BLaER1 treated with 17β-estradiol and CSF1 and Interleukin-3, amounts not matched to agents 10 nM and 100 nM (cell line): Measurements from ENCODE around the gene IRF9.

Experiments
- H3K27ac ChIP-seq, 11 experiments: shearing (Covaris generic); formaldehyde crosslinking; 2 replicates each; pipeline ENCODE4 v1.8.1; 2022
- H3K27me3 ChIP-seq, 11 experiments: shearing (Covaris generic); formaldehyde crosslinking; 2 replicates each; pipeline ENCODE4 v1.8.1; 2022
- H3K36me3 ChIP-seq, 11 experiments: shearing (Covaris generic); formaldehyde crosslinking; 2 replicates each; pipeline ENCODE4 v1.8.1; 2022
- H3K4me1 ChIP-seq, 10 experiments: shearing (Covaris generic); formaldehyde crosslinking; 2 replicates each; pipeline ENCODE4 v1.8.1; 2022
- H3K4me2 ChIP-seq, 11 experiments: shearing (Covaris generic); formaldehyde crosslinking; 2 replicates each; pipeline ENCODE4 v1.8.1; 2022
- H3K4me3 ChIP-seq, 10 experiments: shearing (Covaris generic); formaldehyde crosslinking; 2 replicates each; pipeline ENCODE4 v1.8.1; 2022
- H3K9ac ChIP-seq, 11 experiments: shearing (Covaris generic); formaldehyde crosslinking; 2 replicates each; pipeline ENCODE4 v1.8.1; 2022
- H3K9me3 ChIP-seq, 11 experiments: shearing (Covaris generic); formaldehyde crosslinking; replicated peaks in 1 of 11; 2 replicates each; pipeline ENCODE4 v1.8.1; 2022
- H4K20me1 ChIP-seq, 11 experiments: shearing (Covaris generic); formaldehyde crosslinking; 2 replicates each; pipeline ENCODE4 v1.8.1; 2022
- Cebpa-rat ChIP-seq, 11 experiments: shearing (Covaris generic); IDR thresholded peaks; 2 replicates each; pipeline ENCODE4 v1.8.1; 2022

The IRF9 gene

DNA sequence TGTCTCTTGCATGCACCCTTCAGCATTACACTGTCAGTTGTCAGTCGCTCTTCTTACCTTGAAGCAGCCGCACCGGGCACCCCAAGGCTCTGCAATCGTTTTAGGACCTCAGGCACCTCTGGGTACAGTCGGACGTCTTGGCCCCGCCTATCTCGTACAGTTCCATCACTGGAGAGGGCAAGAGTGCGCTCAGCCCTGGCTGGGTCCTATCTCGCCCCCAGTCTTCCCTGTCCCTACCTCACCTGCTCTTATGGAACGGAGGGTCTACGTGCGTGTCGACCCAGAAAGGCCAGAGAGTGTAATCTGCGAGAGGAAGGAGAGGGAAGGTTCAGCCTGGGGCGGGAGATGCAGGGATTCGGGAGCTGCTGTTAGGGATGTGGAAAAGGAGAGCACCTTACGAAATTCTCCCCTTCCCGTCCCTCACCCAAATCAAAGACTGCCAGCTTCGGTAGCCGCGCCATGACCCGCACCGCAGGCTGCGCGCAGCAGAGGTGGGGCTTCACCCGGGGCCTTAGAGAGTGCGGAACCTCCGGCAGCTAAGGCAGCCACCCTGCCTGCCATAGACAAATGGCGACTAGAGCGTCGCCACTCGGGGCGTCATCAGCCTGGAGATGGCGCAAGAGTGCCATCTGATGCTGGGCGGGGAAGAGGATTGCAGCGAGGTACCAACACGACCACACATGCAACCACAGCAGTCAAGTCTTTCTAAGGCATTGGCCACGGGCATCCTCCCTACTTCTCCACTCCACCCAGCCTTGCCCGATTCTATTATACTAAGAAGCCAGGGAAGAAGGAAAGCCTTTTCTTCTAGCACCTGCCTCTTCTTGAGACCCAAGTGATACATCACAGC is 54.7 kb downstream of the IRF9 start, which contains the start of gene MDP1:
Gene MDP1, minus strand, starts transcription at position 572 of the 850 bp plus-strand sequence. Its CDS starts 111 bp downstream, at position 461.
- Histone ChIP-seq H3K9ac (peak within 1 kb of the TSS; percentile 83 to 98 (median 87)), H3K4me2 (peak within 1 kb of the TSS; percentile 67 to 96 (median 85)), H3K4me1 (peaks cover 37 to 47% (median 42%) of the 10 kb centered on the region in 10 experiments), H3K4me3 (peak within 1 kb of the TSS; percentile 73 to 88 (median 79)), H3K27me3 (no peaks in the 10 kb centered on the region), H3K9me3 (no peaks in the 10 kb centered on the region), H3K36me3 (peaks cover 16 to 52% (median 32%) of the 10 kb centered on the region in 11 experiments; a peak in 21 of 22 replicates), H4K20me1 (peaks cover 0 to 13% (median 0%) of the 10 kb centered on the region in 11 experiments; a peak in 7 of 22 replicates), H3K27ac (peak within 1 kb of the TSS; percentile 67 to 92 (median 86))
- TF ChIP-seq Cebpa-rat (IDR thresholded peaks at IDR 0.05): peak; percentile 64 to 97 (median 85); a peak in 19 of 22 replicates
